Activated naive CD4-positive, alpha-beta T cell treated with Interleukin-2 at 50 U/mL for 16 hours (primary cell): ENCODE results near the gene CHST1.

Source experiments
- DNase-seq: peaks from one replicate; pipeline ENCODE4 v3.0.0-alpha.2; 2020

Gene CHST1

GRCh38 chr11:45659818-45660160, 5.6 kb downstream of the CHST1 start:
- no peak for DNase-seq

GRCh38 chr11:45659031-45659817, 6.2 kb downstream of the CHST1 start:
- no peak for DNase-seq

GRCh38 chr11:45658292-45658991, 7.0 kb downstream of the CHST1 start:
- no peak for DNase-seq

- no peak for DNase-seq
Measured at GRCh38 chr11:45657496-45658260, 7.7 kb downstream of the CHST1 start.

- DNase-seq = no peak
Measured at GRCh38 chr11:45655831-45656230, 9.6 kb downstream of the CHST1 start.

GRCh38 chr11:45655347-45655756, 10.1 kb downstream of the CHST1 start:
- DNase-seq = peak; percentile 66

GRCh38 chr11:45655012-45655283, 10.5 kb downstream of the CHST1 start:
- DNase-seq = no peak

GRCh38 chr11:45654231-45655011, 11.0 kb downstream of the CHST1 start:
- DNase-seq = no peak

GRCh38 chr11:45653277-45653676, 12.1 kb downstream of the CHST1 start:
- no peak for DNase-seq

GRCh38 chr11:45652781-45653180, 12.6 kb downstream of the CHST1 start:
- no peak for DNase-seq

- DNase-seq = no peak
Measured at GRCh38 chr11:45651841-45652749, 13.3 kb downstream of the CHST1 start.

- DNase-seq = no peak
Measured at GRCh38 chr11:45651156-45651555, 14.3 kb downstream of the CHST1 start.

GRCh38 chr11:45650166-45651095, 15.0 kb downstream of the CHST1 start:
- DNase-seq = no peak

- no peak for DNase-seq
Measured at GRCh38 chr11:45649544-45650165, 15.8 kb downstream of the CHST1 start.

GRCh38 chr11:45648931-45649330, 16.5 kb downstream of the CHST1 start:
- DNase-seq = no peak

- no peak for DNase-seq
Measured at GRCh38 chr11:45647786-45648185, 17.6 kb downstream of the CHST1 start.

- no peak for DNase-seq
Measured at GRCh38 chr11:45647329-45647728, 18.1 kb downstream of the CHST1 start.

GRCh38 chr11:45646275-45646927, 19.0 kb downstream of the CHST1 start:
- no peak for DNase-seq

- DNase-seq = no peak
Measured at GRCh38 chr11:45644981-45645889, 20.2 kb downstream of the CHST1 start.
